Upper lobe of left lung (tissue), 4 donors: ENCODE data around the gene AOAH.

Experiments used
- EP300 ChIP-seq, 4 donors: sonication (generic); formaldehyde crosslinking; IDR thresholded peaks; one replicate each; pipeline ENCODE4 v1.5.1; 2017; ENCODE audit warnings: antibody characterized with exemption in 4 of 4, control low read depth in 2 of 4
- POLR2A ChIP-seq, 4 donors: fragments of 450-650 bp; IDR thresholded peaks; one replicate each; pipeline ENCODE4 v1.5.1; 2016 to 2017; ENCODE audit warnings: antibody characterized with exemption in 4 of 4, mild to moderate bottlenecking in 2 of 4
- POLR2AphosphoS5 ChIP-seq, 2 donors: sonication (generic); formaldehyde crosslinking; IDR thresholded peaks; one replicate each; pipeline ENCODE4 v1.5.1; 2017; ENCODE audit warnings: antibody characterized with exemption in 2 of 2
- TF ChIP-seq, protein P1 (sequence below), 6 experiments: fragments of 450-650 bp in 4 of 6; fragments of 200-600 bp in 2 of 6; sonication (generic) in 2 of 6; IDR thresholded peaks; one replicate each; pipeline ENCODE4 v1.5.1; 2016 to 2019; ENCODE audit warnings: antibody characterized with exemption in 6 of 6

- no peak for TF ChIP-seq POLR2A (IDR thresholded peaks at IDR 0.05)
- TF ChIP-seq, protein P1, sequence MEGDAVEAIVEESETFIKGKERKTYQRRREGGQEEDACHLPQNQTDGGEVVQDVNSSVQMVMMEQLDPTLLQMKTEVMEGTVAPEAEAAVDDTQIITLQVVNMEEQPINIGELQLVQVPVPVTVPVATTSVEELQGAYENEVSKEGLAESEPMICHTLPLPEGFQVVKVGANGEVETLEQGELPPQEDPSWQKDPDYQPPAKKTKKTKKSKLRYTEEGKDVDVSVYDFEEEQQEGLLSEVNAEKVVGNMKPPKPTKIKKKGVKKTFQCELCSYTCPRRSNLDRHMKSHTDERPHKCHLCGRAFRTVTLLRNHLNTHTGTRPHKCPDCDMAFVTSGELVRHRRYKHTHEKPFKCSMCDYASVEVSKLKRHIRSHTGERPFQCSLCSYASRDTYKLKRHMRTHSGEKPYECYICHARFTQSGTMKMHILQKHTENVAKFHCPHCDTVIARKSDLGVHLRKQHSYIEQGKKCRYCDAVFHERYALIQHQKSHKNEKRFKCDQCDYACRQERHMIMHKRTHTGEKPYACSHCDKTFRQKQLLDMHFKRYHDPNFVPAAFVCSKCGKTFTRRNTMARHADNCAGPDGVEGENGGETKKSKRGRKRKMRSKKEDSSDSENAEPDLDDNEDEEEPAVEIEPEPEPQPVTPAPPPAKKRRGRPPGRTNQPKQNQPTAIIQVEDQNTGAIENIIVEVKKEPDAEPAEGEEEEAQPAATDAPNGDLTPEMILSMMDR (IDR thresholded peaks at IDR 0.05): no peak
- no peak for TF ChIP-seq POLR2AphosphoS5 (IDR thresholded peaks at IDR 0.05)
- no peak for TF ChIP-seq EP300 (IDR thresholded peaks at IDR 0.05)
Observed at GRCh38 chr7:36723291-36723690, 1.0 kb downstream of the AOAH start.
